ENCODE results near the gene USP48. TPM values are rescaled to one million over a fixed set of nuclear protein-coding genes. Genes with fewer than 3 reads are reported as not detected.
A peak's percentile ranks its signal among the peaks of the same experiment; 100 is the strongest.

USP48 gene
- total RNA-seq, result 100 to 1,000 TPM in 1 of 7 donors, 10 to 100 TPM in 6; 78.5 to 105 (median 98.0) TPM
- polyA plus RNA-seq, result 10 to 100 TPM; 17.5 to 28.0 (median 25.7) TPM
- long read RNA-seq, donor 1, full-length matches to known transcripts, result 5 of 5 reads
- long read RNA-seq, donor 1, partial matches to known transcripts, result 0 of 5 reads
- long read RNA-seq, donor 1, other reads (novel, unspliced or antisense), result 0 of 5 reads
- long read RNA-seq, donor 2, full-length matches to known transcripts, result 3 of 3 reads
- long read RNA-seq, donor 2, partial matches to known transcripts, result 0 of 3 reads
- long read RNA-seq, donor 2, other reads (novel, unspliced or antisense), result 0 of 3 reads

DNA sequence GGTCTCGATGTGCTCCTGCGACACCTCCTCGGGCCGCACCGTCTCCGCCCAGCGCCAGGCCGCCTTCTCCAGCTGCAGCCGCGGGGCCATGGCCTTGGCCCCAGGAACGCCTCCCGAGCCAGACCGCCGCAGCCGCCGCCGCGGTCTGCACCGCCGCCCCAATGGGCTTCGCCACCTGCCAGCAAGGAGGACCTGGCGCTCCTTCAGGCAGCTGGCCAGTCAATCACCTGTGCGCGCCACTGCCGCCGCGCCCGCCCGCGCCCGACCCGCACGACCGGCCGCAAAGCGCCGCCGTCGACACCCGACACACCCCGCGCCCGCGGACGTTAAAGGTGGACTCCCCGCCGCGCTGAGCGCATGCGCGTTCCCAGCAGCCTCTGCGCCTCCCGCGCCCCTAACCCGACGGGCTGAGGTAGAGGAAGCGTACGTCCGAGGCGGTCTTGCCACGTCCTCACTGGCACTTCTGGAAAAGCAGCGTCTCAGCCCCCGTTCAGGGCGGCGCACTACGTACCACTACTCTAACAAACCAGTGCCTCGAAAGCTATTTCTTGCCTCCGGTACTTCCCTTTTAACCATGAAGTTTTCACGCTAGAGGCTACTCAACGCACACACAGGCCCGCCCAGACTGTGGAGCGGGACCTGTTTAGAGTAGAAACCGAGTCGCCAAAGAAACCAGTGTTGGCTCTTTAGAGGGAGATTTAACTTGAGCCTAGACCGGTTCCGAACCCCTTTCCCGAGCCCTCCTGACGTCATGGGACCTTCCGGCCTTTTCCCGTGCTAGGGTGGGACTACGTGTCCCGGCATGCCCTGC lies at the start of gene USP48:
USP48 (minus strand) TSS at position 282 of the 811 bp plus-strand sequence; CDS start at position 90, 192 bp downstream.
- TF ChIP-seq CTCF (IDR thresholded peaks at IDR 0.05 in 8 of 11, conservative IDR thresholded peaks at IDR 0.05 in 3 of 11), result peak in 3 of 11 experiments; percentile 2 to 14 (median 12)
- TF ChIP-seq POLR2A (IDR thresholded peaks at IDR 0.05), result peak; percentile 85 to 94 (median 88)
- peak; percentile 99 to 100 (median 99) for TF ChIP-seq POLR2AphosphoS5 (IDR thresholded peaks at IDR 0.05)
- Histone ChIP-seq H3K27ac (peak within 1 kb of the TSS; percentile 95 to 100 (median 100)), H3K27me3 (replicated peaks in 1 of 7) (no peaks in the 10 kb centered on the region), H3K36me3 (no peaks in the 10 kb centered on the region), H3K4me1 (peaks cover 21 to 53% (median 42%) of the 10 kb centered on the region in 6 donors), H3K9me3 (no peaks in the 10 kb centered on the region), H3K4me3 (peak within 1 kb of the TSS; percentile 62 to 100 (median 98))
- intact Hi-C loops (cut with DNase I; ENCODE audit: low total_unique reads), result no loop called here
- WGBS, 5 donors, result 0 to 1% (median 0%) methylated on average over 48 to 82 of the region's 82 CpGs
- DNase-seq, result peak; percentile 100

GRCh38 chr1:21831454-21831970 lies 48.6 kb upstream of the USP48 start:
- WGBS, 5 donors, result 86 to 96% (median 90%) methylated on average over 11 to 14 of the region's 14 CpGs
- intact Hi-C loops (cut with DNase I; ENCODE audit: low total_unique reads), result no loop called here
- no peak overlapping the region for H3K27ac ChIP-seq
- no peak for DNase-seq
- TF ChIP-seq POLR2AphosphoS5 (IDR thresholded peaks at IDR 0.05), result no peak
- no peak for TF ChIP-seq POLR2A (IDR thresholded peaks at IDR 0.05)
- TF ChIP-seq CTCF (IDR thresholded peaks at IDR 0.05 in 8 of 11, conservative IDR thresholded peaks at IDR 0.05 in 3 of 11), result no peak
- H3K27me3 ChIP-seq (replicated peaks in 1 of 7), result no peaks in the 10 kb centered on the region
- no peak overlapping the region for H3K4me3 ChIP-seq
- no peaks in the 10 kb centered on the region for H3K4me1 ChIP-seq
- peaks cover 0 to 100% (median 73%) of the 10 kb centered on the region in 6 donors for H3K36me3 ChIP-seq
- peaks cover 0 to 21% (median 19%) of the 10 kb centered on the region in 8 donors for H3K9me3 ChIP-seq

- Histone ChIP-seq H3K4me3 (no peak overlapping the region), H3K4me1 (no peaks in the 10 kb centered on the region), H3K27me3 (replicated peaks in 1 of 7) (no peaks in the 10 kb centered on the region), H3K9me3 (peaks cover 0 to 21% (median 19%) of the 10 kb centered on the region in 8 donors), H3K27ac (no peak overlapping the region), H3K36me3 (peaks cover 0 to 100% (median 70%) of the 10 kb centered on the region in 6 donors)
- 93 to 97% (median 95%) methylated on average over 20 to 23 of the region's 23 CpGs for WGBS, 5 donors
- no peak for DNase-seq
- no peak for TF ChIP-seq POLR2A (IDR thresholded peaks at IDR 0.05)
- TF ChIP-seq POLR2AphosphoS5 (IDR thresholded peaks at IDR 0.05), result peak in 2 of 3 donors; percentile 5 to 14
- intact Hi-C loops (cut with DNase I; ENCODE audit: low total_unique reads), result no loop called here
These were observed 48.0 kb upstream of the USP48 start for GRCh38 chr1:21830792-21831453.

DNA sequence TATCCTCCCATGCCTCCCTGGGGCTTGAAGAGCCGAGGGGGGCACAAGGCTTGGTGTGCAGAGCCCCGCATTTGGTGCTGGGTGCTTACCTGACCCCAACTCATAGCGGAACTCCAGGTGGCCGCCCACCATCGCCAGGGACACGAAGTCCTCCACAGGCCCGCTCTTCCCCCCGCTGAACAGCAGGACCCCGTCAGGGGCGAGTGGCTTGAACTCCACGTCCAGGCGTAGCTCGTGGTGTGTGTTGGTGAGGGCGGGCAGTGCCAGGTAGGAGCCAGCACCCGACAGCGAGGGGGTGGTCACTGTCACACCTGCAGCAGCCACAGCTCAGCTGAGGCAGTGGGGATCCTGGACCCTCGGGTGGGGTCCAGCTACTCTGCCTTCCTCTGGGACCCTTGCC lies 46.3 kb upstream of the USP48 start:
- Histone ChIP-seq H3K27me3 (replicated peaks in 1 of 7) (no peaks in the 10 kb centered on the region), H3K4me3 (no peak overlapping the region), H3K27ac (no peak overlapping the region), H3K9me3 (peaks cover 0 to 14% (median 11%) of the 10 kb centered on the region in 8 donors), H3K36me3 (peaks cover 0 to 97% (median 55%) of the 10 kb centered on the region in 6 donors), H3K4me1 (peaks cover 0 to 7% (median 2%) of the 10 kb centered on the region in 6 donors)
- 90 to 96% (median 93%) methylated on average over 15 to 17 of the region's 17 CpGs for WGBS, 5 donors
- intact Hi-C loops (cut with DNase I; ENCODE audit: low total_unique reads), result no loop called here
- no peak for DNase-seq
- TF ChIP-seq POLR2A (IDR thresholded peaks at IDR 0.05) (no peak), POLR2AphosphoS5 (IDR thresholded peaks at IDR 0.05) (no peak), CTCF (IDR thresholded peaks at IDR 0.05 in 8 of 11, conservative IDR thresholded peaks at IDR 0.05 in 3 of 11) (no peak)

Measured in spleen (tissue), 13 donors.